Muscle of arm (tissue), 12 donors: ENCODE results near the gene ZNF627. TPM values are rescaled to one million over a fixed set of nuclear protein-coding genes. Genes with fewer than 3 reads are reported as not detected.
"Not testable (repeated sequence)": the region's sequence is repeated elsewhere in the genome, so short reads cannot be mapped to it uniquely, and the experiment has no call there.

ENCODE experiments used
- DNase-seq: peaks from one replicate; pipeline ENCODE4 v3.0.0-alpha.2; 2013
- polyA plus RNA-seq, 12 donors: library from polyadenylated mRNA; unstranded; fragments of 120-200 nt; gene quantifications; one replicate each; pipeline ENCODE4 v1.2.1, GENCODE V29; 2013; ENCODE audit not compliant: insufficient read length in 12 of 12

ZNF627 gene
- polyA plus RNA-seq, 12 donors, result 5.1 to 18.6 (median 15.7) TPM; not detected in 1

DNA sequence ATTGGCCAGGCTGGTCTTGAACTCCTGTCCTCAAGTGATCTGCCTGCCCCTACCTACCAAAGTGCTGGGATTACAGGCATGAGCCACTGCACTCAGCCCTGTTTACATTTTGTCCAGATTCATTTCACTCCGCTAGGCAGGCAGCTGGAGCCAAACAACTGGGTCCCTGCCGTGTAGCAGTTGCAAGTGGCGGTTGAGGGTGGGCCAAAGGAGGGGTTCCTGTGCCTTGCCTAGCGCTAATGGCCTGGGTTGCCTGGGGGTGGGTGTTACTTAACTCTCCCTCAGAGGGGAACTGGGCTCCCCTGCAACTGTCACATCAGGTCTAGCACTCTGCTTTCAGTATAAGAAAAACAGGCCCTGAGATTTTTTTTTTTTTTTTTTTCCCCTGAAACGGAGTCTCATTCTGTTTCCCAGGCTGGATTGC, 27.2 kb upstream of the ZNF627 start:
- no peak for DNase-seq

DNA sequence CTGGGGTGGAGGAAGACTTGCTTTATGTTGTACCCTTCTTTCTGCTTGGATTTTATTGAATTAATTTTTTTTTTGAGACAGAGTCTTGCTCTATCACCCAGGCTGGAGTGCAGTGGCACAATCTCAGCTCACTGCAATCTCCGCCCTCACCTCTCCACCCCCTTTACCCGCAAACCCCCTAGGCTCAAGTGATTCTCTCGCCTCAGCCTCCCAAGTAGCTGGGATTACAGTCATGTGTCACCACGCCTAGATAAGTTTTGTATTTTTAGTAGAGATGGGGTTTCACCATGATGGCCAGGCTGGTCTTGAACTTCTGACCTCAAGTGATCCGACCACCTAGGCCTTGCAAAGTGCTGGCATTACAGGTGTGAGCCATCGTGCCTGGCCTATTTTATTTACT, 23.9 kb upstream of the ZNF627 start:
- DNase-seq, result not testable (repeated sequence)

DNA sequence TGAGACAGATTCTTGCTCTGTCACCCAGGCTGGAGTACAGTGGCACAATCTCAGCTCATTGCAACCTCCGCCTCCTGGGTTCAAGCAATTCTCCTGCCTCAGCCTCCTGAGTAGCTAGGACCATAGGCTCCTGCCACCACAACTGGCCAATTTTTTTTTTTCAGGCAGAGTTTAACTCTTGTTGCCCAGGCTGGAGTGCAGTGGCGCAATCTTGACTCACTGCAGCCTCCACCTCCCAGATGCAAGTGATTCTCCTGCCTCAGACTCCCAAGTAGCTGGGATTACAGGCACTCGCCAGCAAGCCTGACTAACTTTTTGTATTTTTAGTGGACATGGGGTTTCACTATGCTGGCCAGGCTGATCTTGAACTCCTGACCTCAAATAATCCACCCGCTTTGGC, 23.5 kb upstream of the ZNF627 start:
- not testable (repeated sequence) for DNase-seq

DNA sequence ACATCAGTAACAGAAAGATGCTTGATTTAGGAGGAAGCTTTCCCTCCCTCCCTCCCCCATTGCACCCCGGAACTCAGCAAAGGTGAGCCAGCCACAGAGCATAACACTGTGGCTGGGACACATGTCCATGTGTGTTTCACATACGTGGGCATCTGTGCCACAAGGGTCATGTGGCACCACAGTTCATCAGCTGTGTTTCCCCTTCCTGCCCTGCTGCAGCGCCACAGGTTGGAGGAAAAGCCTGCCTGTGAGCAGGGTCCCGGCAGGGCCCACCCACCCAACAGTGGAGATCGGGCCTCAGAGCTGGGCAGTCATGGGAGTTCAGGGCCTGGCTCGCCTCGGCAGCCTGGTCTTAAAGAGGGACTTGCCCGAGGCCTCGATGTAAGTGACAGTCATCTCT, 22.6 kb upstream of the ZNF627 start:
- no peak for DNase-seq

DNA sequence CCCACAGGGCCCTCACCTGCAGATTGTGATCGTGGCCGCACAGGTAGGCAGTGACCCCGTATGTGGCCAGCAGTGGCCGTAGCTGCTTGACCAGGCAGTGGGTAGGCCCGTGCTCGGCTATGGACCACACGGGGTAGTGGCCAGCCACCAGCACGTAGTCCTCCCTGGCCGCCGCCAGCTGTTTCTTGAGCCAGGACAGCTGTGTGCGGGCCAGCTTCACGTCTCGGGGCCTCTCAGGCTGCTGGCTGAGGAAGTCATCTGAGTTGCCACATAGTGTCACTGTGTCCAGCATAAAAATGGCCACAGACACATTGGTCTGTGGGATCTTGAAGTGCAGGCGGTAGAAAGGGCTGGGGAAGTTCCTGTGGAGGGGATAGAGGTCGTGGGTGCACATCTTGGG, 21.1 kb upstream of the ZNF627 start:
- DNase-seq, result no peak

DNA sequence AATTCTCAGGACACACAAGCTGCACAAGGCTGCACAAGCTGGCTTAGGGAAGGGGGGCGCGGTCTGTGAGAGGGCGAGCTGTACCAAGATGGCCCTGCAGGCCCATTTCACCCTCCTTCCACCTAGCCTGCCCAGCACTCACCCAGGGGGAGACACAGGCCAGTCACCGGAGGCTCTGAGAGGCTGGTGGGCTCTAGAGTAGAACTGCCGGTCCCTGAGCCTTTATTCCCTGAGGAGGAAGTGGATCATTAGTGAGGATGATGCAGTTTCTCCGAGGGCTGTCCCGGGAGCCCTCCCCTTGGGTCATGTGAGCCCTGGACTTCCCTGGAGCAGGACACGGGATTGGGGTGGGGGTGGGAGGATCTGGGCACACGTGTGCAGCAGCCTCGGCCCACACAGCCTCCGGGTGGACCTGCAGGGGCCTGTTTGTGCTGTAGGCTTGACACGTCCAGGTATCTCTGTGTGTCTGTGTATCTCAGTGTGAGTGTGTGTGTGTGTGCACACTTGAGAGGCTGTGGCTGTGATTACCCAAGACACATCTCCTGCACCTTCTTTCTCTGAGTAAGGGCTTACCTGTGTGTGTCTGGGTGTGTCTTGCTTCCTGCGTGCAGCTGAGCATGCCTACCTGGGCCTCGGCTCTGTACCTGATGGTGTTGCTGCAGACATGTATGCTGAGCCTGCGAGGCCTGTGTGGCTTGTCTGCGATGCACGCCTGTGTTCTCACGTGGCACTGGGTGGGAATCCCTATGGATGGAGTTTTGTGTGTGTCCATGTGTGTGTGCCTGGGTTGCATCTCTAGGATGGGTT, 19.6 kb upstream of the ZNF627 start, which contains the start of gene ACP5:
ACP5 (minus strand) TSS at position 195 of the 807 bp plus-strand sequence. CDS start 328 bp downstream, outside the sequence.
- DNase-seq, result no peak

DNA sequence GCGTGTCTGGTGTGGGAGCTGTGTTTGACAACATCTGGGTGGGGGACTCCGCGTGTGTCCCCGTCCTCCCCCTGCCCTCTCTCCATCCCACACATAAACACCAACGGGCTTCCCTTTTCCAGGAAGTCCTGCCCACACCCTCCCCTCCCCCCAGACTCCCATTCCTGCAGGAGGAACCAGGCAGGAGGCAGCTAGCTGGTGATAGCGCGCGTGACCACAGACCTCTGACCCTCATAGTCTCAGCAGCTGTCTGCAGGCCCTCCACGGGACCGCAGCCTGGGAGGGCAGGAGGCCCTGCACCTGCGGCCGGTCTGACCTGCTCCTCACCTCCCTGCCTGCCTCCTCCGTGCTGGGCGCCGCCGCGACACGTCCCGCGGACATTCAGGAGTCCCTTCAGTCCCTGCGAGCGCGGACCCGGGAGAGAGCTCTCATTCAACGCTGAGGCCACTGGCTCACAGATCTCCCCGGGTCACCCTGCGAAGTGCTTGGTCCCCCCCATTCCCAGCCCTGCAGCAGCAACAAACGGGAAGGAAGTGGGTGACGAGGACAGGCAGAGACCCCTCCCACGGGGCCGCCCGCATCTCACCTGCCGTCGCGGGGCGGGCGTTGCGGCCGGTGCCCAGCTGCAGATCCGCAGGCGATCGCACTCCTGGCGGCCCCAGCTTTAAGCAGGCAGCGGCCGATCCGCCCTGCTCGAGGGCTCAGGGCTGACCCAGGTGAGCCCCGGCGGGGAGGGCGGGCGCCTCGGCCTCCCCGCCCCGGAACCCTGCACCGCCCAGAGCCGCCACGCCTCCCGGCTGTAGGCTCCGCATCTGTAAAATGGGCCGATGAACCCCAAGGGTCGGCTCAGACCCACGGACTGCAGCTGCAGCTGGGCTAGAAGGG, 18.8 kb upstream of the ZNF627 start:
- no peak for DNase-seq

DNA sequence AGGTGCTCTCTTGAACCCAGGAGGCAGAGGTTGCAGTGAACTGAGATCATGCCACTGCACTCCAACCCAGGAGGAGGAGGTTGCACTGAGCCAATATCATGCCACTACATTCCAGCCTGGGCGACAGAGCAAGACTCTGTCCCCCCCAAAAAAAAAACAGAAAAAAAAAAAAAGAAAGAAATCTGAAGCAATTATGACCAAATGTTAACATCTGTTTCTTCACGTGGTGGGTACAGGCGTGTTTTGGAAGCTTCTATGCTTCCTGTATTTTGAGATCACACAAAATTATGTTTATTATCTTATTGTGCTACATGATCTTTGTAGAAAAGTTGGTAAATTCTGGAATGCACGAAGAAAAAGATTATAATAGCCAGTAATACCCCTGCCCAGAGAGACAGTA, 17.2 kb upstream of the ZNF627 start:
- DNase-seq, result no peak

DNA sequence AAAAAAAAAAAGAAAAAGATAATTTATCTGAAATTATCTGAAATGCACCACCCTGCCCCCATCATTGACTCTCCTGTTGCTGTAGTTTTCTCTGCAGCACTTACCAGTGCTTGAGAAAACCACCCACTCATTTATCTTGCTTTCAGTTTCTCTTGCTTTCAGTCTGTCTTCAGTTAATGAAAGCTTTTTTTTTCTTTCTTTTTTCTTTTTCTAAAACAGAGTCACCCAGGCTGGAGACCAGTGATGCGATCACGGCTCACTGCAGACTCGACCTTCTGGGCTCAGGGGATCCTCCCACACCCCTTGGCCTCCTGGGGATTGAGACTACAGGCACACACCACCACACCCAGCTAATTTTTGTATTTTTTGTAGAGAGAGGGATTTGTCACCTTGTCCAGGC, 15.5 kb upstream of the ZNF627 start:
- DNase-seq, result no peak

DNA sequence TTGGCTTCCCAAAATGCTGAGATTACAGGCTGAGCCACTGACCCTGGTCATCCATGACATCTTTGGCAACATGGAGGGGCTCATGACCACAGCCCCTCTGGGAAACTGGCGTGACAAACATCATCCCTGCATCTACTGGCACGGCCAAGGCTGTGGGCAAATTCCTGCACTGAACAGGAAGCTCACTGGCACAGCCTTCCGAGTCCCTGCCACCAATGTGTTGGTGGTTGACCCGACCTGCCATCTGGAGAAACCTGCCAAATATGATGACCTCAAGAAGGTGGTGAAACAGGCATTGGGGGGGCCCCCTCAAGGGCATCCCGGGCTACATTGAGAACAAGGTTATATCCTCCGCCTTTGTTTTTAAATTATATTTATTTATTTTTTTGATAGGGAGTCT, 11.0 kb upstream of the ZNF627 start:
- DNase-seq, result no peak

DNA sequence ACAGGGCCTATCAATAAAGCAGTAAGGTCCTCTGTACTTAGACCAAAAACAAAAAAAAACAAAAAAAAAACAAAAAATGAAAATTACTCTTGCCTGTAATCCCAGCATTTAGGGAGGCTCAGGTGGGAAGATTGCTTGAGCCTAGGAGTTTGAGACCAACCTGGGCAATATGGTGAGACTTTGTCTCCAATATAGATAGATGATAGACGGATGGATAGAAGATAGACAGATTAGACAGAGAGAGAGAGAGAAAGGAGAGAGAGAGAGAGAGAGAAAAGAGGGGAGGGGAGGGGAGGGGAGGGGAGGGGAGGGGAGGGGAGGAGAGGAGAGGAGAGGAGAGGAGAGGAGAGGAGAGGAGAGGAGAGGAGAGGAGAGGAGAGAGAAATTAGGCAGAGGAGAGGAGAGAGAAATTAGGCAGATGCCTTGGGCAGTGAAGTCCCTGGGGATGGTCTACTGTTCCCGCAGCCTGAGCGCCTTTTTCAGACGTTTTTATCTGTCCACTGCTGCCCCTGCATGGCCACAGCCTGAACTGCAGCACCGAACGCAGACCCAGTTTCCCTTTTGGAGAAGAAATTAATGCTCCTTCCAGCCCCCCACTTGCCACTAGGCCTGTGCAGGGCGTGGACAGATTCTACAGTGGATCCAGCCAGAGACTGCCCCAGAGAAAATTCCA, 9.8 kb upstream of the ZNF627 start:
- DNase-seq, result peak; percentile 75

DNA sequence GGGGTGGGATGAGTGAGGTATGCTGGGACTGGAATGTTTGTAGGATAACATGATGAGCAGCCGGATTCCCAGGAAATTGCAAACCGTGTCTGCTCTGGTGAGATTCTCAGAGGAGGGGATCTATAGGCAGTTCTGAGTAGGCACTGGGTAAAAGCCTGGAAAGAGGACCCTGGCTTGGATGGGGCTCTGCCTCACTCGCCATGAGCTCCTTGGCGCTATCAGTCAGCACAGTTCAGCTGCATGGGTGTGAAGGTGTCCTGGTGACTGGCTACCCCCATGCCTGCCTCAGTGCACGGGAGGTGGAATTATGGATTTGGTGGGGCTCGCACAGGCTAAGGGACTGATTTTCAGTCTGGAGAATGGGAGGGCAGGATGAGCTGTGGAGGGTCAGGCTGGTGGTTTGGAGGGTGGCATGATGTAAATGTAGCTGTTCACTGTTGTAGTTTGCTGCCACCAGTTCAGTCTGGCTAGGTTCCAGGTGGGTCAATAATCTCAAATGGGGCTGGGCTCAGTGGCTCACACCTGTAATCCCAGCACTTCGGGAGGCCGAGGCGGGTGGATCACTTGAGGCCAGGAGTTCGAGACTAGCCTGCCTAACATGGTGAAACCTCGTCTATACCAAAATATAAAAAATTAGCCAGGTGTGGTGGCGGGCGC, 9.2 kb upstream of the ZNF627 start:
- no peak for DNase-seq

DNA sequence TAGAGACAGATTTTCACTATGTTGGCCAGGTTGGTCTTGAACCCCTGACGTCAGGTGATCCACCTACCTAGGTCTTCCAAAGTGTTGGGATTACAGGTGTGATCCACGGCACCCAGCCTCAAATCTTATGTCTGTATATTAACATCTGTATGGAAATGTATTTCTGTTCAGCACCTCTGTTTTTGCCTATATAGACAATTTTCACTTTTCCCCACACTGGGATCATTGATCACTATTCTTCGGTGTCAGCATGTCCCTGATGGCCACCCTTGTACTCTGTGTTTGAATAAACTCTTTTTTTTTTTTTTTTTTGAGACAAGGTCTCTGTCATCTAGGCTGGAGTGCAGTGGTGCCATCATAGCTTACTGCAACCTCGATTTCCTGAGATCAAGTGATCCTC, 3.2 kb upstream of the ZNF627 start:
- DNase-seq, result no peak

DNA sequence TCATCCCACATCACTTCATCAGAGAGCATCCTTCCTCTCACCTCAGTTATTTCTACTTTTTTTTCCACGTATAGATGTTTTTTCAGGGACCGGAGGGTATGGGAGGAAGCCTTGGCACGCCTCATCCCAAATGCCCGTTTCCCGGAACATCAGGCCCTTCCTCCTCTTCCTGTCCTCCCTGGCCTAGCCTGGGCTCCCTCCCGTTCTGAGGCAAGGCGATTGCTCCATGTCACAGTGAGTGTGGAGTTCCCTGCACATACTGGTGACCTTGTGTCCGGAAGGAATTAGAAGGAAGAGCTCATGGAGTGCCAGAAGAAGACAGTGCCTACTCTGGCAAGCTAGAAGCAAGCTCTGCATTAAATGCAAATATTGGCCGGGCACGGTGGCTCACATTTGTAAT, 1.1 kb upstream of the ZNF627 start:
- DNase-seq, result no peak

DNA sequence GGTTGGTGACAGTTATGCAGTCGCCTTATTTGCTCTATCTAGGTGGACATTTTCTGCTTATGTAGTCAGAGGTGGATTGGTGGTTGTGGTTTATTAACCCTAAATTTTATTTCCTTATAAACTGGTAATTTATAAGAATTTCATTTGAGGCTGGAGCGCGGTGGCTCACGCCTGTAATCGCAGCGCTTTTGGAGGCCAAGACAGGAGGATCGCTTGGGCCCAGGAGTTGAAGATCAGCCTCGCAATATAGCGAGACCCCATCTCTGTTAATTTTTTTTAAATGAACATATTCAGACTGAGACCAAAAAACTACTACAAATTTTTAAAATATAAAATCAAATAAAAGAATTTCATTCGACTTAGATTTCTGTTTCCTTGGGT, 810 bp downstream of the ZNF627 start:
- DNase-seq, result no peak

DNA sequence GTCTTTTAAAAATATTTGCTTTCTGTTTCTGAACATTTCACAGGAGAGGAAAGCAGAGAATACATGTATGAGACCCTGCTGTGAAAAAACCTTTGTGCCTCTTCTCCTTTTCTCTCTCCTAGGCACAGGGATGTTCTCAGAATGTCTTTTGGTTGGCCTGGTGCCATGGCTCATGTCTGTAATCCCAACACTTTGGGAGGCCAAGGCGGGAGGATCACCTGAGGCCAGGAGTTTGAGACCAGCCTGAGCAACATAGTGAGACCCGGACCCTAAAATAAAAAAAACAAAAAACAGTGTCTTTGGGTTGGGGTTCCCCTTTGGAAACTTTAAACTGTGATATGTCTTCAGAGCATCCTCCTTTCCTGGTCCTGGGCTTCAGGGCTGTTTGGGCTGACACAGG, 1.5 kb downstream of the ZNF627 start:
- no peak for DNase-seq

DNA sequence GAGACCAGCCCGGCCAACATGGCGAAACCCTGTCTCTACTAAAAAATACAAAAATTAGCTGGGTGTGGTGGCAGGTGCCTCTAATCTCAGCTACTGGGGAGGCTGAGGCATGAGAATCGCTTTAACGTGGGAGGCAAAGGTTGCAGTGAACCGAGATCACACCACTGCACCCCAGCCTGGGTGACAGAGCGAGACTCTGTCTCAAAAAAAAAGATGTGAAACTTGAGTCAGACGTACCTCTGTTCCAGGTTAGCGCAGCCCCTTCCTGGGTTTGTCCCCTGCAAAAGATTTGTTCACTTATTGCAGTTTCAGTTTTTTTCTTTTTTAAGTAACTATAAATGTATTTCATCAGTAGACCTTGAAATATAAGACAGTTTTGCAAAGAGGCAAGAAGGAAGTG, 2.4 kb downstream of the ZNF627 start:
- not testable (repeated sequence) for DNase-seq

DNA sequence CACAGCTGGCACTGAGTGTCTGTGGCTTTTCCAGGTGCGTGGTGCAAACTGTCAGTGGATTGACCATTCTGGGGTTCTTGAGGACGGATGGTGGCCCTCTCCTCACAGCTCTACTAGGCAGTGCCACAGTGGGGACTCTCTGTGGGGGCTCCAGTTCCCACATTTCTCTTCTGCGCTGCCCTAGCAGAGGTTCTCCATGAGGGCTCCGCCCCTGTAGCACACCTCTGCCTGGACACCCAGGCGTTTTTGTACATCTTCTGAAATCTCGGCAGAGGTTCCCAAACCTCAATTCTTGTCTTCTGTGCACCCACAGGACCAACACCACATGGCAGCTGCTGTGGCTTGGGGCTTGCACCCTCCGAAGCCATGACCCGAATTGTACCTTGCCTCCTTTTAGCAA, 9.2 kb downstream of the ZNF627 start:
- no peak for DNase-seq

DNA sequence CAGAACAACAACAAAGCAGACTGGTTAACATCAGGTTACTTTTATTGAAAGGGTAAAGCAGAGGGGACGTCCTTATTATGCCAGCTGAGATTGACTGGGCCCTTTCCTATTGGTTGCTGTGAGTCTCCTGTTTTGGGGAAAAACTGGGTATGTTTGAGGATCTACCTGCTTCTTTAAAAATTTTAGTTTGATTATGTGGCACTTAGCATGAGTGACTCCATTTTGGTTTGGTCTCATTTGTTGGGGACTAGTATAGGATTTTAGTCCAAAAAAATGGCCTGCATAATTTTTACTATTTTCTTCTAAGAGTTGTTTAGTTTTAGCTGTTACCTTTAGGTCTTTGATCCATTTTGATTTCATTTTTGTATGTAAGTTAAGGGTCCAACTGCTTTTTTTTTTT, 14.4 kb downstream of the ZNF627 start:
- no peak for DNase-seq

DNA sequence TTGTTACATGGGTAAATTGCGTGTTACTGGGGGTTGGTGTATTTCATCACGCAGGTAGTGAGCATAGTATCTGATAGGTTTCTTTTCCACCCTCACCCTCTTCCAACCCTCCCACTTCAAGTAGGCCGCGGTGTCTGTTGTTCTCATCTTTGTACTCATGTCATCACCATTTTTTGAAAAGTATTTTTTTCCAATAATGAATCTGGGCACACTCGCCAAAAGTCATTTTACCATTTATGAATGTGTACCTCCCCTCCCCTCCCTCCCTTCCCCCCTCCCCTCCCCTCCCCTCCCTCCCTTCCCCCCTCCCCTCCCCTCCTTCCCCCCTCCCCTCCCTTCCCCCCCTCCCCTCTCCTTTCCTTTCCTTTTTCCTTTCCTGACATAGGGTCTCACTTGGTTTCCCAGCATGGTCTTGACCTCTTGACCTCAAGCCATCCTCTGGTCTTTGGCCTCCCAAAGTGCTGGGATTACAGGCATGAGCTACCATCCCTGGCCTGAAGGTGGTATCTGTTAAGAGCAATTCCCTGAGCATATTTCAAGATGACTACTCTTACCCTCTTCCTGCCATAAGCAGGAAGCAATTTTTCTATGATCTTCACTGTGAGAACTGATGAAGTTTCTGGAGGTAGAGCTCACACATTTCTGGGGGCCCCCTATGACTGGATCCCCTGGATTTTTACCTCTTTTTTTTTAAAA, 15.7 kb downstream of the ZNF627 start:
- DNase-seq, result no peak
